GM03348 (cell line): Measurements from ENCODE around the gene NHS.

Source experiments
- DNase-seq: peaks from one replicate; pipeline ENCODE4 v3.0.0; 2012; ENCODE audit warnings: low spot score

The NHS gene

DNA sequence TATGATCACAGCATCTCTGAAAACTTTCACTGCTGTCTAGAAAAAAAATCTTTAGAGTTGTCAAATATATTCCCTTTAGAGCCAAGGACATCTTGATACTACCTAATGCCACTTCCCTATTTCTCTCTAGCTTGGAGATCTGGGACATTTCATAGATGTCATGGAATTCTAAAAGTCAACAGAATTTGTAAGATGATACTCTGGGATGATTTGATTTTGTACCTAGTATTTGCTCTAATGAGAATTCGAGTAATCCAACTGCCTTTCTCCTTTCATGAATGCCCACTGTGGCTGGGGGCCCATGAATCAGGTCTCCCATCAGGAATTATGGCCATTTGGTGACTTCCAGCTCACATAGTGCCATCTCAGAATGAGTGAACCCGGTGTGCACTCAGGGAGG, 73.2 kb downstream of the NHS start:
- DNase-seq: no peak

GRCh38 chrX:17449866-17450265, 74.9 kb downstream of the NHS start:
- DNase-seq: no peak

GRCh38 chrX:17453788-17454187, 78.8 kb downstream of the NHS start:
- no peak for DNase-seq

DNA sequence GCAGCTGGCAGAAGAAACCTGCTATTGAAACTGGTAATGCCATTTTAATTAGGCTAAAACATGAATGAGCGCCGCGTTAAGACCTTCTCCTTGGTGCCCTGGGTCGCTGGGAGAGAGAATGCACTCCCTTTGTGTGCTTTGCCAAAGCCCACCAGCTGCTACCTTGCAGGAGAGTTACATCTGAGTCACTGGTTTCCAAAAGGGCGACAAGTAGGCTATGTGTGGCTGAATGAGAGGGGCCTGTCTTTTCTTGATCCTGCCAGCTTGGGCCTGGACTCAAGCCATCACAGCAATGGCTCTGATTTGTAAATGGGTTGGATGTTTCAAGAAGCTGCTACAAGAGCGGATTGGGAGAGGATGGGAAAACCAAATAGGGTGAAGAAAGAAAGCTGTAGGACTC, 81.5 kb downstream of the NHS start:
- no peak for DNase-seq

- DNase-seq: peak; percentile 40
Observed at GRCh38 chrX:17459008-17459611, 84.1 kb downstream of the NHS start.

DNA sequence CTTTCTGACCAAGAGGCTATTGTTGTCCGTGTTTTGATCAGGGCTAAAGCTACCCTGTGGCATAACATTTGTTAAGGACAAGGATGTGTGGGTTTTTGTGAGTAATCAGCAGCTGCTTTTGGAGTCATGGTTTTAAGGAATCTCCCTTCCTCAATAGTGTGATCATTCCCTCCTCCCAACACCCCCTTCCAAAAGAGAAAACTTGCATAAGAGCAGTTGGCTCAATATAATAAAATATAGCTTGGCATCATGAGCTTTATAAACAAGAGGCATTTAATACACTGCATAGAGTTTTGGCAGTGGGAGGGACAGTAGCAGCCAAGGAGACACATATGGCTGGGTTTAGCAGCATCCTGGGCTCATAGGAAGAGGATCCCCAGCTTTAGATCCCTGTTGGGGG, 84.7 kb downstream of the NHS start:
- DNase-seq: peak; percentile 45

DNA sequence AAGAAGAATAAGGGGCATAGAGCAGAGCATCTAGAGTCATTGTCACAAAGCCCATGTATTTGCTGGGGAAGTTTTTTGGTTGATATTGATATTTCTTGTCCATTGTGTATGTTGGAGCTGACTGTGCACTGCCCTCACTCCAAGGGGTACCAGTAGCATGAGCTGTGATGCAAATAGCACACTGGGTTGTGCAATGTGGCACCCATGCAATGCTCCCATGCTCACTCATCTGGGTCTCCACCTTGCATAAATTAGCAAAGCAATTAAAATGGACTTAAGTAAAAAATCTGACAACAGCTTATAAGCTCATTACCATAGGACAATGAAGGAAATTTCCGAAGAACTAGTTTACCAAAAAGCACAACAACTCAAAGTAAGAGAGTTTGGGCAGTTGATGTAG, 87.9 kb downstream of the NHS start:
- DNase-seq: no peak

DNA sequence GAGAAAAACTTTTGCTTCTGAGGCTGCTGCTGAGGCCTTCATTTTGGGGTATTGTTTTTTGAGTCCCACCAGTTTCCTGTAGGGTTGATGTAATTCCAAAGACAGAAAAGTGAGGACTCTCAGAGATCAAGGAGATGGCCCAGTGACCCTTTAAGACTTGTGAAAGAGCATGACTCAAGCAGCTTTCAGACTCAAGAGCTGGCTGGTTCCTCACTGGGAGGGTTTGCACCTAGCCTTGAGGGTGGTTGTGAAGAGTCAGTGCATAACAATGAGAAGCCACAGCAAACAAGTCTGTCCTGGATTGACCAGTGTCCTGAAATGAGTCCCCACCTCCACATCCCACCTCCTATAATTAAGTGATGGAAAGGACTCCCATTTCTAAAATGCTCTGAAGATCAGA, 89.2 kb downstream of the NHS start:
- peak; percentile 18 for DNase-seq

- DNase-seq: peak; percentile 7
Observed at GRCh38 chrX:17465201-17465600, 90.2 kb downstream of the NHS start.

DNA sequence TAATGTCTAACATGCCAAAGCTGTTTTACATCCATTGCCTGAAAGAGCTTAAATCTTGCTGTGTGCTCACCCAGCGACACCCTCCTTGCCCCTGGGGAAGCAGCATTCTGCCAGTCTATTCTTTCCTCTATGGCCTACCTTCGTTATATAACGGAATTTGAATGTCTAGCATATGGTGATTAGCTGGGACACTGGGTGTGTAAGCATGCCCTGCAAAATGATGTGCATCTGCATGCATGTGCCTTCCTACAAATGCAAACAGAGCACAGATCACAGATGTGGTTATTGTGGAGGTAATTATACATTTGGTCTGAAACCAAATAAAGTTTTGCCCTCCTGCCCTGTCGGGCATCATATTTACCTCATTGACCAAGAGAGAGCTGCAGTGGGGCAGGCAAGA, 90.8 kb downstream of the NHS start:
- DNase-seq: no peak

DNA sequence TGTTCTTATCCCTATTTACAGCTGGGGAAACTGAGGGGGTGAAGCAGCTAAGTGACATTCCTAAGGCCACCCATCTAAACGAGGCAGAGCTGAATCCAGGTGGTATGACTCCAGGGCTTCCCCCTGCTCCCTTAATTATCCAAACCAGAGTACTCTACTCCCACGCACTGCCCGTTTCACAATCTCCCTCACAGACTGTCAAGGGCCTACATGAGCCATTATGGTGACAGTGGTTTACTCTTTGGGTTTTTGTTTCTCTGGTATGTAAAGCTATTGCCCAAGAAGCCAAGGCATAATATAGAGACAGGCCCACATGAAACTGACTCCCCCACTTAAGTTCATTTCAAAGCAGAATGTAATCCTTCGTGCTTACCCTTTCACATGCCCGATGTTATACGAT, 95.1 kb downstream of the NHS start:
- DNase-seq: no peak

- DNase-seq: no peak
Observed at GRCh38 chrX:17471121-17471520, 96.1 kb downstream of the NHS start.

GRCh38 chrX:17471861-17472260, 96.9 kb downstream of the NHS start:
- no peak for DNase-seq

DNA sequence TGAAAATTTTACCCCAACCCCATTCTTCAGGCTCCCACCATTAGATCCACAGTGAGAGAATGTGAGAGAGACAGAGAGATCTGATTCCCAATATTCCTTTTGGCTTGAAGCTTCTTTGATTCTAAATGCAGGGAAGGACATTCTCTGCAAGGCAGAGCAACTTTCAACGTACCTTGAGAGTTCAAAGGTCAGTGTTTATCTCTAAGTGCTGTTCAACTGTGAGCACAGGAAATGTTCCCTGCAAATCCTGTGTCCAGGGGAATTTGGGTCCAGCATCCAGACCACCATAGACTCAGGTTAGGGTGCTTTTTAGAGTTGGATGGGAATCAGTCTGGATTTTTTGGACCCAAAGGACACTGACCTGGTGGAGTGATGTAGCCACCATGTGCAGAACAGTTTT, 97.4 kb downstream of the NHS start:
- no peak for DNase-seq

DNA sequence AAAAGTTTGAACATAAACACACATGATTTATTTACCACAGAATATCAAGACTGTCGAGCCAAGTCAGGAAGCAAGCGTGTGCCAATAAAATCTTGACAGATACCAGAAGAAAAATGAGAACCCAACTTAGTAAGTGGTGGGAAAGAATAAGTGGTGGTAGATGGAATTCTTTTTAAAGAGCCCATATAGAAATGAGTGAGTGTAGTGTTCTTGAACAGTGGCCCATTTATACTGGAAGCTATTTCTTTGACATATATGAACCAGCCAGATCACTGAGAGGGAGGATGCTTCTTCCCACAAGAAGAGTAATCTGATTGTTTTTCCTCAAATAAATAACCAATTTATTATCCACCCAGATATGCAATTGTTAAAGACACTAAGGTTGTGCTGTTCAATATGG, 98.0 kb downstream of the NHS start:
- DNase-seq: no peak

DNA sequence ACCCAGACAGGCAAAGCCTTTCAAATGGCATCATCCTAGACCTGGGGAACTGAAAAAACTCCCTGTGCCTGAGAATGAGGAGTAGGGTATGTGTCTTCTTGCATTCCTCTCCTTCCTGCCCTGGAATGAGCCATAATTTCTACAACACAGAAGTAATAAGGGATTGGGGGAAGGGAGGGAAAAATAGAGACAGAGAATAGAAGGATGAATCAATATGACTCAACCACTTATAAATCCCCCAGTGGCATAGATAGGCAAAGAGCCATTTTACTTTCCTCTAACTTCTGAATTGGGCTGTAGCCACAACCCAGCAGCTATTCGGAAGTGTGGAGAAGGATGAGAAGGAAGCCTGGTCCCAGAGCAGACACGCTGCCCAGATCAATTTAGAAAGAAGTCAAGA, 99.9 kb downstream of the NHS start:
- DNase-seq: peak; percentile 24

DNA sequence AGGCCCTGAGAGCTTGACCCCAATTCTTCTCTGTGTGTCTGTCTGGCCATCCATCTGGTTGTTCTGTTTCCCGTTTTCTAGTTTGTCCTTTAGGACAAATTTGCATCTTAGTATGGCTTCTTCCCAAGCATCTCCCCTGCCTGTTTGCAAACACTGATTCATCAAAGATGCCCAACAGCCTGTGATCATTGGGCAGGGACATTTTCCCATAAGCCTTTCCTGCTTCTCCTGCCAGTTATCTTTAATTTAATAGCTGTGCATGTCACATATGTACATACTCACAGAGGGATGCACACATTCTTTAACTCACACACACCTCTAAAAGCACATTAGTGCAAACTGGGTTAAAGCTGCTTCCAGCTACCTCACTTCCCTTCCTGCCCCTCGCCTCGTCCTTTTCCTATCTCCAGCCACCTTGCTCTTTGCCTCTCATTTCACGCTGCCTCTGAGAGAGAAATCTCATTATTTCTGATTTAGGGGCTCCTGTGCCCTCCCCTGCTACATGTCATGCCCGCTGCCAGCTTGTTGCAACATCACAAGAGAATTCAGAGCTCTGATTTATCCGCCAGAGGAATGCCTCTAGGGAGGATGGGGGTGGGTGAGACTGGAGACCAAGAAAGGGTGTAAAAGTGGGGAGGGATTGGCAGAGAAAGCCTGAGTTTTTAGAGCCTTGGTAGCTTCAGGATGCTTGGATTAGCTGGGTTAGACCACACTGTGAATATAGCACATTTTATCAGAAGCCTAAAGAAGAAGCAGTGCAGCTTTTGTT, 100.6 kb downstream of the NHS start:
- DNase-seq: peak; percentile 4

- no peak for DNase-seq
Observed at GRCh38 chrX:17476411-17476810, 101.4 kb downstream of the NHS start.

DNA sequence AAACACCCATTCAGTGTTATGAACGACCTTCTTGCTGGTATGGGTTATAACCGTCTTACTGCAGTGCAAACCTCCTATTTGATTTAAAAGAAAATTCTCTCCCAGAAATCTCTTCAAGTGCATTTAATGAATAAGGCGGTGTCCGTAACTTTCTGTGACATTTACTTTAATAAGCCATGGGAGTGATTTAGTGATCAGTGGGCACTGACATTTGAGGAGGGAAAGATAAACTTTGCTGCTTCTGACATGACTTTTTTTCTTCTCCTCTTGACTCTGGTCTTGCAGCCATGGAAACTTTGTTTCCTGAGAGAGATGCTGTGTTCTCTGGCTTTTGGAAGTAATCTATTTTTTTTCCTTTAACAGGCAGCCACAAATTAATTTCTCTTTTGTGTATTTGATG, 106.1 kb downstream of the NHS start:
- no peak for DNase-seq

DNA sequence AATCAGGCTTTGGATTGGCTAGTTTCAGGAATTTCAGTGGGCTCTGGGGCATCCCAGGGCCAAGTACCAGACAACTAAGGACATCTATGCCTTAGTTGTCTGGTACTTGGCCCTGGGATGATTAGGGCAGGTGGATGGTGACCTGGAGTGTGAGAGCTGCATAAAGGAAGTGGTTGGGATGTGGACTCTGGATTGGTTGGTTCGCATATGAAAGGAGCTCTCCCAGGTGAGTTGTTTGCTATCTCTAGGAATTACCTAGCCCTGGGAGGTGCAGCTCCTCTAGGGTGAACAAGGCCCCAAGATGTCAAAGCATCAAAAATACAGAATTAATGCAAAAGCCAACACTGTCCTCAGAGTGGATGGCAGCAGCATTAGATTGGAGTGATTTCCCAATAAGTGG, 109.6 kb downstream of the NHS start:
- DNase-seq: no peak

GRCh38 chrX:17485391-17485790, 110.4 kb downstream of the NHS start:
- DNase-seq: no peak

- DNase-seq: no peak
Observed at GRCh38 chrX:17488036-17488435, 113.0 kb downstream of the NHS start.

GRCh38 chrX:17494216-17494615, 119.2 kb downstream of the NHS start:
- no peak for DNase-seq

- no peak for DNase-seq
Observed at GRCh38 chrX:17495052-17495451, 120.1 kb downstream of the NHS start.
